Medulla oblongata (tissue), 1 donor: Measurements from ENCODE around the gene GRIN2A.

ENCODE experiments used
- DNase-seq: peaks from one replicate; pipeline ENCODE4 v3.0.0-alpha.2; 2015; ENCODE audit errors: extremely low spot score

The GRIN2A gene

DNA sequence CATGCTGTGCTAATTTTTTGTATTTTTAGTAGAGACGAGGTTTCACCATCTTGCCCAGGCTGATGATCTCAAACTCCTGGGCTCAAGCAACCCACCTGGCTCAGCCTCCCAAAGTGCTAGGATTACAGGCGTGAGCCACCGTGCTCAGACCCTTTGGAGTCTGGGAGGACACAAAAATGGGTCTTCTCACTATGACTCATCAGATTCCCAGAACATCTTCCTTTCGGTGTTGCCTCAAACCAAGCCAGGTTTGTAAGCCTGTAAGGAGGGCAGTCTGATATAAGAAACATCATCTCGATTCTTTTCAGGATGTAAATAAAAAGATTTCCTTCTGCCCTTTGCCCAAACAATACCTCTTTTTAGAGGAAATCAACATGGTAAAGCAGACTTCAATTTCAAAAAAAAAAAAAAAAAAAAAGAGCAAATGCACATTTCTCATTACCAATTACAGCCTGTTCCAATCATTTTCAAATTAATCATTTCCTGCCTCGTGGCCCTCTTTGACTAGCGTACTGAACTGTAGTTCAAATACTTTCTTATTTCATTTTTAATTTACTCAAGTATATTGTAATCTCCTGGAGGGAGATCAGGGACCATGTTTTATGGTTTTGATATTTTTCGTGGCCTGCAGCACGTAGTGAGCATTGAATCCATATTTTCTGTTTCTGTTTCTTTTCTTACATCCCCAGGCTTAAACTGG is 409.6 kb downstream of the GRIN2A start:
- DNase-seq = no peak

DNA sequence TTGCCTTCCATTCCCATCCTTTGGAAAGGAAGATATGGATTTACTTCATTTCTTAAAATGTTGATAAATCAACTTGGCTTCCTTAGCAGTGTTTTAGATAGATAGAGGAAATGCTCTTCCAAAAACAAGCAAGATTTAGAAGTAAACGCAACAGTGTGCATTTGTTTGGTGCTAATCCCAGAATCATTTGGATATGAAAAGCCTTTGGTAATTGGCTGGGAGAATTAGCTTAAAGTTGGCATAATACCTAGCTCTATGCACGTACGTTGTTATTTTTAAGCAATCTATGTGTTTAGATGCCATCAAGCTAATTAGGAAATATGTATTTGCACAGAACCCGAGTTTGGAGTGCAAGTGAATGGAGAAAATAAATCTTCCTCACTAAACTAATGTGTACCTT is 415.3 kb downstream of the GRIN2A start:
- DNase-seq = no peak

DNA sequence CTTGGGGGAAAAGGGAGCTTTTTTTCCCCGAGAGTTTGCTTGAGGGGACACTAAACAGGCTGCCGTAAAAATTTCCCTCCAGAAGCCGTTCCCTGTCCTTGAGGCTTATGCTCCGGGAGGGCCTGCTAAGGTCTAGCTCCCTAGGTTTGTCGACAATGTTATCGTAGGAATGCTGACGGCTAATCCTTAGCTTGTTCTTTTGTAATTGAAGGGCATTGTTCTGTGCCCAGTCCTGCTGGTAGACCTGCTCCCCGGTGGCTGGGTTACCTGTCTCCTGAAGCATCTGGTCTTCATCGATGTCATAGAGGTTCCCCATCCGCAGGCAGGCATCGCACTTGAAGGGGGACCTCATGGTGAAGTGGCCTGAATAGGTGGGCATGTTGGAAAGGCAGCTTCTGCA is 418.7 kb downstream of the GRIN2A start:
- DNase-seq = no peak

DNA sequence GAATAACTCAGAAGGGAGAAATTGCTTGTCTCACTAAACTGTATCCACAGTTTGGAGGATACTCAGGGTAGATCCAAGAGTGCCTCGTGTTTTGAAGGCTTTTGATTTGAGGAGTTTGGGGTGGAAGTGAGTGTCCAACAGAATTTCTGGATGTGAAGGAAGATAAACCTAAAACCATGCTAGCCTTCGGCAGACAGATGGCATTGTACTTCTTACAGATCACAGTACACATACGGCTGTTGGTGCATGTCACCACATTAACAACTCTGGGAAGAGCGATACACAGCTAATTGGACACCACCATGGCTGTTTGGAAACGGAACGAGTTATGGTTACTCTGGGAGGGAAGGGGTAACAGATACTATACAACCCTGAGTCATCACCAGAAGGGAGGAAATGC is 420.4 kb downstream of the GRIN2A start:
- peak; percentile 57 for DNase-seq

DNA sequence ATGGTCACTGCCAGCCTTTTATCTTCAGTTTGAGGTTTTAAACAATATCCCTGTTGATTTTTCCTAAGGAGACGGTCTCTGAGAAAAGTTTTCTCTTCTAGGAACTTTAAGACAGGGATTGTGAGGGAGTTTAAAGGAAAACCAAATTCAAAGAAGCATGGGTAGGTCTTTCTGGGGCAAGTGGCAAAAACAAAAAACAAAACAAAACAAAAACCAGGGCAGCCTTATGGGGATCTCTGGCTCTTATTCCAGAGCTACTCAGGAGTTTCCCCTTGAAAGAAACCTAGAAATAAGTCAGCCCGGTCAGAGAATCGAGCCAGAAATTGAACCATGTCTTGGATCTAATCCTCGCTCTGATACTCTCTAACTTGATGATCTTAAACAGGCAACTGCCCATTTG is 424.5 kb downstream of the GRIN2A start:
- DNase-seq = no peak

DNA sequence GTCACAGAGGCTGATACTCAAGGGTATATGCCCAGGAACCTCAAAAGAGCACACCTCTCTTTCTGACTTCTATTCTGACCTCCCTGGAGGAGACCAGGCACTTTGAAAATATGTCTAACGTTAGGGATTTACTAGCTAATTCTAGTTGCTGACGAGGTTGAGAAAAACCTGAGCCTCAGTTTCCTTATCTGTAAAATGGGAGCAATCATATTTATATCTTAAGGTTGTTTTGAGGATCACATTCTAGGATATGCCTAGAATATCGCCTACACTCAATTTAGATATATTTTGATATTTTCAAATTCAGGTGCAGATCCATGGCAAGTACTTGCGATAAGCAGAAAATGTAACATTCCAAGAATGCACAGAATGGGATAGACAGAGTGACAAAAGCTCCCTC is 425.8 kb downstream of the GRIN2A start:
- DNase-seq = no peak

DNA sequence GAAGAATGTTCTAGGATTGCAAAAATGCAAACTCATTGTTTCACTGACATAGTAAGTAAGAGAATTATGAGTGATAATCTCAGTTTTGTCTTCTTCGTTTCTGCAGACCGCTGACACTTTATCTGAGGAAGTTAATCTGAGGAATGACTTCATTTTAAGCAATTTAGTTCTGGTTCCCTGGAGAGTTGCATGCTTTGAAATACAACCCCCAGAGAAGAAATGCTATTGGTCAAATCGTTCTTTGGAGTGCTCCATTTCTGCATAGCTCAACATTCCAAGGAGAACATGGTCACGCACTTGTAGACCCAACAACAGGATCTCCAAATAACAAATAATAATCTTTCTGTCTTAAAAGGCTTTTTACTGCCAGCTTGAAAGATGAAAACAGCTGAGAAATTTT is 427.1 kb downstream of the GRIN2A start:
- no peak for DNase-seq

DNA sequence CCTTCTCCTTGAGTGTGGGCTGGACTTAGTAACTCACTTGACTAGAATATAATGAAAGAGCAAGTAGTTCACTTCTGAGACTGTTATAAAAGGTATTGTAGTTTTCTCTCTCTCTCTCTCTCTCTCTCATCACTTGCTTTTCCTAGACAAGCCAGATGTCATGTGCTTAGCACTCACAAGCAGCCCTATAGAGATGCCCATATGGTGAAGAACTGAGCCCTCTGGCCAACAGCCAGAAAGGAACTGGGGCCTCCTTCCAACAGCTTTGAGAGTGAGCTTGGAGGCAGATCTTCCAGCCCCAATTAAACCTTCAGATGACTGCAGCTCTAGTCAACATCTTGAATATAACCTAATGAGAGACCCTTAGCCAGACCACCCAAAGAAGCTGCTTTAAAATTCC is 440.5 kb downstream of the GRIN2A start:
- DNase-seq = no peak

DNA sequence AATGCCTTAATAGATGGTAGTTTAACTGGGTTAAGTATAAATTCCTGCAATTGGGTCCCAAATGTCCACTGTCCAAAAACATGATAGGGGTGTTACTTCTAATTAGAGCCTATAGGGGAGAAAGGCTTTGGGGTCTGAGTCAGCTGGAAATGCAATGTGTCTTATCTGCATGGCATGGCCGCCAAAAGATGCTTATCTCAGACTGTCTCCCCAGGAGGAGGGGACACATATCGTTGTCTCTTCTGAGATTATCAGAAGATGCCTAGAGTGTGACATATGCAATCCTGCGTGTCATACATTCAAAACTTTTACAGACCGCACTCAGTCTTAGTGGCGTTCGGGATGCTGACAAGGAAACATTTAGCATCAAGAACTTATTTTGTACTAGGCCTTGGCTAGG is 442.9 kb downstream of the GRIN2A start:
- no peak for DNase-seq

DNA sequence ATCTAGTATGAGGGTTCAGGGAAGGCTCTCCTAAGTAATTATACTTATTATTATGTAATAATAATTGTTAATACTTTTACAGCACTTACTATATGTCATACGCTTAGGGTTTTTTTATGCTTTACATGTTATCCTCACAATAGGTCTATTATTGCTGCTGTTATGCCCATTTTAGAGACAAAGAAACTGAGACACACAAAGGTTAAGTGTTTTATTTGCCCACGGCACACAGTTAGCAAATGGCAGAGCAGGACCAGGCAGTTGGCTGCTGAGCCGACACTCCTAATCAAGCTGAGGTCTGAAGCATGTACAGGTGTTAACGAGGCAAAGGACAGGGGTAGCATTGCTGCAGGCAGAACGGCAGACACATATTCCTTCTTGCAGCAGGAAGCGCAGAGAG is 443.5 kb downstream of the GRIN2A start:
- no peak for DNase-seq

DNA sequence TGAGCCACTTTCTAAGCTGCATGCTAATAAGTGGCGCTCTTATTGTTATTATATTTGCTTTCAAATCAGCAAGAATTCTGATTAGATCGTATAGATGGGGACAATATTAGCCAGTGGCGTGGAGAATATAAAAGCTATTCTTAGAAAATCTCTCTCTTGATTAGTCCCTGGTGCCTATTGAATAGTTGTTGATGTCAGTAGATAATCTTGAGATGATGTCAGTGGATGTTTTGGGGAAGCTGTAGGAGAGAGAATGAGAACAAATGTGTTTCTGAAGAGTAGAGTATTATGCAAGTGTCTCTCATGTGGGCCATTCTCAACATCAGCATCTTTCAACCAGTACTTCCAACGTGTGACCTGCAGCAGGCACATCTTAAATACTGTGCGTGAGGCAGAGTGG is 445.7 kb downstream of the GRIN2A start:
- no peak for DNase-seq

DNA sequence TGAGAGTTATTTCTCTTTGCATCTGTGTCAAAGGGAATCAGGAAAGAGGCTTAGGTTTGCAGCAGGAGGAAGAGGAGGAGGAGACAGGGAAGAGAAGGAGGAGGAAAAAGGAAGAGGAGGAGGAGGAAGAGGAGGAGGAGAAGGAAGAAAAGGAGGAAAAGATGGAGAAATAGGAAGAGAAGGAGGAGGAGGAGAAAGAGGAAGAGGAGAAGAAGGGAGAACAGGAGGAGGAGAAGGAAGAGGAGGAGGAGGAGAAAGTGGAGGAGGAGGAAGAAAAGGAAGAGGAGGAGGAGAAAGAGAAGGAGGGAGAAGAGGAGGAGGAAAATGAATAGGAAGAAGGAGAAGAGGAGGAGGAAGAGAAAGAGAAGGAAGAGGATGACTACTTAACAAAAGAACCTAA is 459.1 kb downstream of the GRIN2A start:
- DNase-seq = no peak

DNA sequence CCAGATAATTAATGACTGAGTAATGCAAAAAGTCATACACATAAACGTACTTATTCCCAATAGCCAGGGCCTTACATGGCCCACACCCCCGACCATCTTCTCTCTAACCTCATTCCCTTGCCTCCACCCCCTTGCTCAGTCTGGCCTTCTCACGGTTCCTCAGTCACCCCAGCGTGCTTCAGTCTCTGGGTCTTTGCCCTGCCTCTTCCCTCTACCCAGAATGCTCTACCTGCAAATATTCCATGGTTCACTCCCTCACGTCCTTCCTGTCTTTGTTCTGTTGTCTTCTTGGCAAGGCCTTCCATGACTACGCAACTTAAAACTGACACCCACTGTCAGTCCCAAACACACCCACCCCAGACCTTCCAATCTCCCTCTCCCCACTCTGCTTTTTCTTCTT is 468.3 kb downstream of the GRIN2A start:
- DNase-seq = no peak

DNA sequence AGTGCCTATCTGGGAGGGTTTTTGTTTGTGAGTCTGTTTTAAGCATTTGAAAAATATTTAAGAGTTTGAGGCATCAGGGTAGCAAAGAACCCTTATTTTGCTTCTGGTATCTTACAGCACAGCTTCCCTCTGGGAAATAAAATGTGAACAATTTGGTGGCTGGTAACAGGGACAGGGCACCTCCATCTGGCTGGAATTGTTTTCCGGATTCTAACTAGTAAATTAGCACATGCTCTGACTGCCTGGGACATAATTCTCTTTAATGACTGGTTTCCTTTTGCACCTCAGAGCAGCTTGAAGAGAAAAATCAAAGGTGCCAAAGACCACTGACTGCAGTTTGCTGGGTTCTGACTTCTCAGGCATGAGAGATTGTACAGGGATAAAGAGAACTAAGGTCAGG is 469.1 kb downstream of the GRIN2A start:
- DNase-seq = no peak

DNA sequence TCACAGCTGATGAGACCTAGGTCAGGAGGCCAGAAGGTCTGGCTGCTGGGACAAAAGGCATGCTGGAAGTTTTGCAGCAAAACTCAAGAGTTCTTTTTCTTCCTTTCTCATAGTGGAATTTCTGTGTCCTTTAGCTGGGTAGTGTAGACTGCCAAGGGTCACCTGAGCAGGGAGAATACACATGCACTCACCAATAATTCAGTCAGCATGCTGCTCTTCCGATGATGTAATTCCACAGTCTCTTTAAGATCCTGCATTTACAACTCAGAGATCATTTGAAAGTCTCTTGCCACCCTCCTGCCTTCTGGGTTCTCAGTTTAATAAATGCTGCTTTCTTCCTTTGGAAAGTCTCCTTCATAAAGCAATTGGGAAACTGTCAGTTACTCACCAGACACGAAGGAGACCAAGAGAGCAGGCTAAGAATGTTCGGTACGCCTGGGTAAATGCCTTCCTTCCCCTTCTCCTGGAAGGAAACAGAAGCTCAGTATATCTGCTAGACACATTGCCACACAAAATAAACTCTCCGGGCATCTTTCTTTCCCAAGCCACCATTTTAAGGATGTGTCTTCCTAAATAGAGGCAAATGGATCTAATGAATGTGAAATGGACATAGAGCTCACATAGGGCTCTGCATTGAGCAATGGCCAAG is 473.1 kb downstream of the GRIN2A start:
- no peak for DNase-seq

DNA sequence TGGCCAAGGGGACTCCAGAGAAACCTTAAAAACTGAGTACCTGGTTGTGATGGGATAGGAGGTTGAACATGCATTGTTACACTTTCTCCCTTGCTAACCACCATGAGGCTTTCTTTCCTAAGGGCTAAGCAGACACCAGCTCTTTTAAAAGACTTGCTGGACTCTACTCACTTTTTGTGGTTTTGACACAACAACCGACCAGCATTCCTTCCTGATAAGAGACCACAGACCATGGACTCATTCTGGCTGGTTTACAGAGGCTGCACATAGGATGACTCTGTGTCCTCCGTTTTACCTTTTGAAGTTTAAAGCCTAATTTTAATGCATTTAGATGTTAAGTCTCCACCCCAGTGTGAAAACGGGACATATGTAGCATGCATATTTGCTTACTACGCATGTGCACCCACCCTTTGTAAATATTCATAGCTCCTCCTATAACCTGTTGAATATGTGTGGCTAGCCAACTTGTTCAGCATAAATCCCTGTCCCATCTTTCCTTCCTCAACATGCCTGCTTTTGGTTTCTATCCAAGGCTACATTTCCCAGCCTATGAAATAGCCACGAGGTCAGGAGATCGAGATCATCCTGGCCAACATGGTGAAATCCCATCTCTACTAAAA is 475.9 kb downstream of the GRIN2A start:
- DNase-seq = no peak

DNA sequence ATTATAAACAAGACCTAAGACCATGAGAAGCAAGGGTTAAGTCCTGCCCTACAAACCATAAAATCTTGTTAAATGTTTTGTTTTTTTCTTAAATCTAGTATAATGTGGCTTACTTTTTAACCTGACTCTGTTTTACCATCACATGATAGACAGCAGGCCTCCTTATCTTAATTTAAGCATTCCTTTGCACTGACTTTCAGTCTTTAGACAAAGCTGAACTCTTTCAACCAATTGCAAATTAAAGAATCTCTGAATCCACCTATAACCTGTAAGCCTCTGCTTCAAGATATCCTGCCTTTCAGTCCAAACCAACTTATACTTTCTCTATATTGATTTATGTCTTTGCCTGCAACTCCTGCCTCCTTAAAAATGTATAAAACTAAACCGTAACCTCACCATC is 478.5 kb downstream of the GRIN2A start:
- no peak for DNase-seq
